GM23338 (cell line): ENCODE measurements around the gene CLCN4. TPM values are rescaled to one million over a fixed set of nuclear protein-coding genes. Genes with fewer than 3 reads are reported as not detected.

Experiments used
- ATAC-seq: fragments of 200-7000 bp; cut with Tn5 transposase; 3 replicates; pipeline ENCODE4 v1.9.1; 2020
- DNase-seq: peaks from one replicate; pipeline ENCODE4 v3.0.0-alpha.2; 2015; ENCODE audit warnings: low spot score
- H2AFZ ChIP-seq: fragments of 200-600 bp; sonication (generic); 2 replicates; pipeline ENCODE4 v1.8.0; 2016; ENCODE audit warnings: antibody characterized with exemption, mild to moderate bottlenecking, moderate library complexity
- H3F3A ChIP-seq: fragments of 200-600 bp; sonication (generic); replicated peaks from 2 replicates; pipeline ENCODE4 v1.8.0; 2017; ENCODE audit warnings: antibody characterized with exemption, mixed run types, low read depth
- H3K27ac ChIP-seq: fragments of 200-600 bp; sonication (generic); 2 replicates; pipeline ENCODE4 v1.6.1; 2016; ENCODE audit warnings: low read depth
- H3K27me3 ChIP-seq: fragments of 200-600 bp; sonication (generic); 2 replicates; pipeline ENCODE4 v1.8.0; 2016; ENCODE audit warnings: mild to moderate bottlenecking, mixed run types, moderate library complexity; ENCODE audit not compliant: insufficient read depth
- H3K36me3 ChIP-seq: fragments of 200-600 bp; sonication (generic); 2 replicates; pipeline ENCODE4 v1.8.0; 2016; ENCODE audit warnings: mild to moderate bottlenecking; ENCODE audit not compliant: insufficient read depth
- H3K4me1 ChIP-seq: fragments of 200-600 bp; sonication (generic); 2 replicates; pipeline ENCODE4 v1.8.0; 2016; ENCODE audit warnings: mild to moderate bottlenecking, moderate library complexity; ENCODE audit not compliant: insufficient read depth
- H3K4me2 ChIP-seq: fragments of 200-600 bp; sonication (generic); 2 replicates; pipeline ENCODE4 v1.7.1; 2017; ENCODE audit warnings: mixed run types
- H3K4me3 ChIP-seq: fragments of 200-600 bp; sonication (generic); 2 replicates; pipeline ENCODE4 v1.6.1; 2016; ENCODE audit warnings: mixed run types
- H3K79me2 ChIP-seq: fragments of 200-600 bp; sonication (generic); replicated peaks from 2 replicates; pipeline ENCODE4 v1.8.0; 2017; ENCODE audit warnings: mild to moderate bottlenecking; ENCODE audit not compliant: insufficient read depth
- H3K9me2 ChIP-seq: fragments of 200-600 bp; sonication (generic); 2 replicates; pipeline ENCODE4 v1.8.0; 2017; ENCODE audit not compliant: insufficient read depth
- H4K20me1 ChIP-seq: fragments of 200-600 bp; sonication (generic); replicated peaks from 2 replicates; pipeline ENCODE4 v1.8.0; 2017; ENCODE audit warnings: mild to moderate bottlenecking; ENCODE audit not compliant: insufficient read depth
- H3K27ac Mint-ChIP-seq: 2 replicates; pipeline ENCODE4 v1.8.0; 2020; ENCODE audit warnings: inconsistent platforms, mild to moderate bottlenecking, moderate library complexity, mixed read lengths
- H3K27me3 Mint-ChIP-seq: 3 replicates; pipeline ENCODE4 v1.8.0; 2022; ENCODE audit warnings: low read depth, mild to moderate bottlenecking, moderate library complexity, mixed read lengths, inconsistent platforms; ENCODE audit not compliant: insufficient read depth, poor library complexity
- H3K36me3 Mint-ChIP-seq: 3 replicates; pipeline ENCODE4 v1.8.0; 2021; ENCODE audit warnings: low read depth, mild to moderate bottlenecking, inconsistent platforms, moderate library complexity, mixed read lengths
- H3K4me1 Mint-ChIP-seq: 3 replicates; pipeline ENCODE4 v1.8.0; 2020; ENCODE audit warnings: mild to moderate bottlenecking, inconsistent platforms, mixed read lengths
- H3K4me3 Mint-ChIP-seq: 3 replicates; pipeline ENCODE4 v1.8.0; 2021; ENCODE audit warnings: moderate library complexity, mild to moderate bottlenecking, inconsistent platforms, mixed read lengths
- H3K9me3 Mint-ChIP-seq: 3 replicates; pipeline ENCODE4 v1.8.0; 2020; ENCODE audit warnings: moderate library complexity, mild to moderate bottlenecking, inconsistent platforms, mixed read lengths
- CREB1 ChIP-seq: fragments of 250-450 bp; sonication (Bioruptor Pico); IDR thresholded peaks from 2 replicates; pipeline ENCODE4 v1.5.0; 2020; ENCODE audit warnings: low read depth, mild to moderate bottlenecking, moderate library complexity
- CTCF ChIP-seq, 2 experiments: fragments of 200-600 bp in 1 of 2; sonication (generic) in 1 of 2; conservative IDR thresholded peaks; 2 replicates each; pipeline versions ENCODE4 v1.5.1 to v1.6.1; 2016 to 2017; ENCODE audit warnings: antibody characterized with exemption in 2 of 2, low read depth in 2 of 2, mild to moderate bottlenecking in 2 of 2, moderate library complexity in 1 of 2
- ETS1 ChIP-seq: IDR thresholded peaks from 2 replicates; pipeline ENCODE4 v1.6.1; 2016; ENCODE audit warnings: antibody characterized with exemption
- EZH2 ChIP-seq: fragments of 200-600 bp; sonication (generic); IDR thresholded peaks from one replicate; pipeline ENCODE4 v1.8.0; 2017; ENCODE audit warnings: antibody characterized with exemption, mild to moderate bottlenecking, low read depth; ENCODE audit not compliant: unreplicated experiment
- EZH2phosphoT487 ChIP-seq: fragments of 200-600 bp; sonication (generic); IDR thresholded peaks from one replicate; pipeline ENCODE4 v1.8.1; 2018; ENCODE audit warnings: antibody characterized with exemption; ENCODE audit not compliant: unreplicated experiment
- JUNB ChIP-seq: IDR thresholded peaks from one replicate; pipeline ENCODE4 v1.6.1; 2016; ENCODE audit warnings: antibody characterized with exemption; ENCODE audit not compliant: unreplicated experiment
- NANOG ChIP-seq: IDR thresholded peaks from 2 replicates; pipeline ENCODE4 v1.6.1; 2016; ENCODE audit warnings: antibody characterized with exemption, borderline replicate concordance
- POLR2AphosphoS5 ChIP-seq: IDR thresholded peaks from 2 replicates; pipeline ENCODE4 v1.6.1; 2016; ENCODE audit warnings: antibody characterized with exemption, low read depth
- STAT1 ChIP-seq: IDR thresholded peaks from one replicate; pipeline ENCODE4 v1.6.1; 2016; ENCODE audit warnings: antibody characterized with exemption; ENCODE audit not compliant: unreplicated experiment
- ZNF114 ChIP-seq: fragments of 250-450 bp; sonication (Bioruptor Pico); IDR thresholded peaks from 2 replicates; pipeline ENCODE4 v1.5.0; 2020; ENCODE audit warnings: mild to moderate bottlenecking, moderate library complexity
- ZNF331 ChIP-seq: fragments of 250-450 bp; sonication (Bioruptor Pico); IDR thresholded peaks from 2 replicates; pipeline ENCODE4 v1.5.0; 2020; ENCODE audit warnings: low read depth, mild to moderate bottlenecking, moderate library complexity
- ZNF462 ChIP-seq: fragments of 250-450 bp; sonication (Bioruptor Pico); IDR thresholded peaks from 2 replicates; pipeline ENCODE4 v1.5.0; 2020; ENCODE audit warnings: mild to moderate bottlenecking, moderate library complexity
- polyA plus RNA-seq: library from polyadenylated mRNA; unstranded; fragments of >200 nt; fragmentation: Nextera tagmentation; extraction: Ambion mirVana; gene quantifications from 2 replicates; pipeline ENCODE4 v1.2.1, GENCODE V29; 2016
- total RNA-seq: library from RNA; depleted of rRNA; stranded (reverse); fragments of >200 nt; shearing (Covaris generic); gene quantifications from 2 replicates; pipeline ENCODE4 v1.2.3, GENCODE V29; 2014

Gene CLCN4
- total and polyA plus RNA-seq, 2 experiments from 2014 or later, result 1.2 to 4.9 TPM

GRCh38 chrX:10199212-10199611, 42.4 kb downstream of the CLCN4 start:
- Mint-ChIP-seq H3K36me3 (peaks cover 6% of the 10 kb centered on the region), H3K9me3 (no peaks in the 10 kb centered on the region), H3K27ac (no peak overlapping the region), H3K4me1 (no peaks in the 10 kb centered on the region), H3K4me3 (no peak overlapping the region), H3K27me3 (no peaks in the 10 kb centered on the region)
- Histone ChIP-seq H3K27me3 (no peaks in the 10 kb centered on the region), H3K4me3 (no peak overlapping the region), H3F3A (no peaks in the 10 kb centered on the region), H4K20me1 (no peaks in the 10 kb centered on the region), H3K36me3 (no peaks in the 10 kb centered on the region), H3K4me2 (no peak overlapping the region), H3K79me2 (no peaks in the 10 kb centered on the region), H3K4me1 (no peaks in the 10 kb centered on the region), H2AFZ (no peak overlapping the region), H3K9me2 (no peaks in the 10 kb centered on the region), H3K27ac (no peak overlapping the region)
- DNase-seq (no peak), ATAC-seq (no peak)
- no peak for TF ChIP-seq ZNF462 (CRISPR knock-in tag)
- TF ChIP-seq JUNB, result no peak
- TF ChIP-seq ZNF114, result no peak
- no peak for TF ChIP-seq CREB1 (CRISPR knock-in tag)

GRCh38 chrX:10203617-10204016, 46.8 kb downstream of the CLCN4 start:
- Histone ChIP-seq H3K4me1 (no peaks in the 10 kb centered on the region), H3K27me3 (no peaks in the 10 kb centered on the region), H3K27ac (no peak overlapping the region), H3K4me3 (no peak overlapping the region), H3K9me2 (no peaks in the 10 kb centered on the region), H3F3A (no peaks in the 10 kb centered on the region), H3K79me2 (no peaks in the 10 kb centered on the region), H2AFZ (no peak overlapping the region), H3K4me2 (no peak overlapping the region), H3K36me3 (no peaks in the 10 kb centered on the region), H4K20me1 (no peaks in the 10 kb centered on the region)
- ATAC-seq (no peak), DNase-seq (no peak)
- Mint-ChIP-seq H3K27me3 (no peaks in the 10 kb centered on the region), H3K4me1 (no peaks in the 10 kb centered on the region), H3K36me3 (peaks cover 11% of the 10 kb centered on the region), H3K27ac (no peak overlapping the region), H3K9me3 (no peaks in the 10 kb centered on the region; the same call in 2 of the 3 replicates), H3K4me3 (no peak overlapping the region)
- no peak for TF ChIP-seq ETS1
- TF ChIP-seq CREB1 (CRISPR knock-in tag), result no peak
- TF ChIP-seq CTCF (conservative IDR thresholded peaks at IDR 0.05; ENCODE audit: low read depth in 2 of 2), result no peak
- no peak for TF ChIP-seq EZH2
- TF ChIP-seq POLR2AphosphoS5, result no peak
- no peak for TF ChIP-seq ZNF331
- TF ChIP-seq JUNB, result no peak
- TF ChIP-seq EZH2phosphoT487, result no peak
- no peak for TF ChIP-seq NANOG
- TF ChIP-seq STAT1, result no peak
